K562 (cell line): Measurements from ENCODE around the gene MAD1L1. TPM values are rescaled to one million over a fixed set of nuclear protein-coding genes. Genes with fewer than 3 reads are reported as not detected.

Experiments used
- ATAC-seq: fragments of 200-7000 bp; cut with Tn5 transposase; 3 replicates; pipeline ENCODE4 v1.9.1; 2020; ENCODE audit warnings: moderate library complexity
- BruUV-seq: library from RNA; stranded (reverse); fragments of 400-500 nt; replicated peaks from 2 replicates; lab custom pipeline; 2021; lab: Mats Ljungman, UMichigan
- CTCF ChIA-PET: fragments of 300-600 bp; formaldehyde crosslinking; extraction: SDS; loops from one replicate; lab custom pipeline; 2021; ENCODE audit warnings: low intra/inter-chr PET ratio; lab: Yijun Ruan, JAX
- POLR2A ChIA-PET: fragments of 300-600, 350-650 bp; sonication (Branson Sonifier 250); formaldehyde crosslinking; extraction: SDS; loops from one replicate; lab custom pipeline; 2021; ENCODE audit warnings: antibody characterized with exemption, inconsistent platforms; lab: Yijun Ruan, JAX
- DNase-seq, 4 experiments: peaks; one replicate each; pipeline versions ENCODE4 v3.0.0 to v3.0.0-alpha.2; 2011 to 2018; ENCODE audit warnings: low spot score in 3 of 4, mixed read lengths in 3 of 4; ENCODE audit errors: extremely low read depth in 1 of 4
- FAIRE-seq: peaks from 2 replicates; lab custom pipeline; 2011; peaks lifted over from hg19 to GRCh38; lab: Jason Lieb, UNC
- H2AFZ ChIP-seq: 2 replicates; pipeline ENCODE4 v1.6.0; 2011; ENCODE audit warnings: low read depth, low read length, control low read depth, inconsistent platforms
- H3K27ac ChIP-seq: fragments of 200-600 bp; 3 replicates; pipeline ENCODE4 v1.8.0; 2011; ENCODE audit warnings: low read depth, mild to moderate bottlenecking, control low read depth, inconsistent platforms, low read length, moderate library complexity, mixed read lengths; ENCODE audit errors: extremely low read depth
- H3K27me3 ChIP-seq, 2 experiments: fragments of 300-600 bp in 1 of 2; 2 replicates in 1 of 2; 3 replicates in 1 of 2; pipeline versions ENCODE4 v1.6.0 to v1.8.0; 2011; ENCODE audit warnings: inconsistent platforms in 2 of 2, low read length in 2 of 2, mild to moderate bottlenecking in 1 of 2, mixed read lengths in 1 of 2, moderate library complexity in 1 of 2; ENCODE audit not compliant: control insufficient read depth in 2 of 2, insufficient read depth in 2 of 2
- H3K36me3 ChIP-seq: fragments of 300-600 bp; 3 replicates; pipeline ENCODE4 v1.8.0; 2011; ENCODE audit warnings: mild to moderate bottlenecking, low read length, inconsistent platforms; ENCODE audit not compliant: control insufficient read depth, insufficient read depth
- H3K4me1 ChIP-seq, 2 experiments: fragments of 200-600 bp in 1 of 2; replicated peaks in 1 of 2; 2 replicates in 1 of 2; 3 replicates in 1 of 2; pipeline versions ENCODE4 v1.5.1 to v1.8.0; 2011; ENCODE audit warnings: inconsistent platforms in 2 of 2, low read length in 2 of 2, mild to moderate bottlenecking in 1 of 2, mixed read lengths in 1 of 2, moderate library complexity in 1 of 2; ENCODE audit not compliant: control insufficient read depth in 2 of 2, insufficient read depth in 2 of 2
- H3K4me2 ChIP-seq: 2 replicates; pipeline ENCODE4 v1.6.1; 2011; ENCODE audit warnings: low read length, control low read depth, inconsistent platforms, mixed read lengths; ENCODE audit not compliant: insufficient read depth
- H3K4me3 ChIP-seq: fragments of 200-600 bp; sonication (generic), shearing (Covaris generic); 2 replicates; pipeline ENCODE4 v1.5.1; 2016; ENCODE audit warnings: control low read depth, inconsistent platforms
- H3K79me2 ChIP-seq: fragments of 200-600 bp; 3 replicates; pipeline ENCODE4 v1.8.0; 2011; ENCODE audit warnings: low read length, inconsistent platforms; ENCODE audit not compliant: control insufficient read depth, insufficient read depth
- H3K9ac ChIP-seq, 2 experiments: 2 replicates each; pipeline versions ENCODE4 v1.6.0 to v1.6.1; 2011; ENCODE audit warnings: low read depth in 2 of 2, low read length in 2 of 2, control low read depth in 1 of 2, inconsistent platforms in 1 of 2, mild to moderate bottlenecking in 1 of 2, mixed read lengths in 1 of 2; ENCODE audit not compliant: insufficient read depth in 1 of 2
- H3K9me1 ChIP-seq: one replicate; pipeline ENCODE4 v1.6.0; 2011; ENCODE audit warnings: inconsistent platforms, mild to moderate bottlenecking, low read length, moderate library complexity; ENCODE audit not compliant: control insufficient read depth, insufficient read depth
- H3K9me3 ChIP-seq: replicated peaks from 2 replicates; pipeline ENCODE4 v1.5.1; 2011; ENCODE audit warnings: low read depth, low read length, inconsistent platforms; ENCODE audit not compliant: control insufficient read depth, insufficient read depth
- H4K20me1 ChIP-seq: replicated peaks from 2 replicates; pipeline ENCODE4 v1.6.1; 2011; ENCODE audit warnings: low read length, inconsistent platforms, mixed read lengths; ENCODE audit not compliant: control insufficient read depth, insufficient read depth
- CEBPB ChIP-seq: fragments of 450-650 bp; IDR thresholded peaks from 2 replicates; pipeline ENCODE4 v1.6.1; 2016; ENCODE audit warnings: missing genetic modification characterization, missing compliant biosample characterization
- FOXP1 ChIP-seq: sonication (generic); formaldehyde crosslinking; IDR thresholded peaks from 2 replicates; pipeline ENCODE4 v1.8.0; 2022; ENCODE audit warnings: mild to moderate bottlenecking, missing genetic modification reagents
- GTF2F1 ChIP-seq: IDR thresholded peaks from 2 replicates; pipeline ENCODE4 v1.6.1; 2011; ENCODE audit warnings: low read depth, low read length, improper control_type of control experiment
- IRF2 ChIP-seq: sonication (generic); formaldehyde crosslinking; IDR thresholded peaks from 2 replicates; pipeline ENCODE4 v1.8.1; 2022; ENCODE audit warnings: mild to moderate bottlenecking, missing genetic modification reagents
- LEF1 ChIP-seq: fragments of 450-650 bp; IDR thresholded peaks from 2 replicates; pipeline ENCODE4 v1.6.1; 2016; ENCODE audit warnings: mild to moderate bottlenecking
- SUPT5H ChIP-seq: fragments of 450-650 bp; IDR thresholded peaks from 2 replicates; pipeline ENCODE4 v1.6.1; 2016
- TEAD2 ChIP-seq: fragments of 450-650 bp; IDR thresholded peaks from 2 replicates; pipeline ENCODE4 v1.6.1; 2016; ENCODE audit warnings: missing genetic modification characterization, control low read depth, missing compliant biosample characterization
- U2AF2 ChIP-seq: fragments of 200-400 bp; formaldehyde crosslinking; optimal IDR thresholded peaks from 2 replicates; pipeline ENCODE3; 2017; ENCODE audit warnings: low read depth, mild to moderate bottlenecking, low read length
- WGBS: fragments of 100-300 bp; shearing (Covaris generic); methylation state at CpG from one replicate; pipeline ENCODE4 v1.1.6; 2016; ENCODE audit warnings: low coverage, mixed read lengths; ENCODE audit not compliant: insufficient coverage; ENCODE audit errors: missing lambda C conversion rate; 5-methylcytosine and 5-hydroxymethylcytosine counted together
- in situ Hi-C: fragments of 300-500 bp; cut with MboI; formaldehyde crosslinking; loops from 4 replicates; pipeline ENCODE4 v1.15.0; 2018; ENCODE audit warnings: inconsistent platforms, mixed read lengths
- intact Hi-C: fragments of 100-400 bp; cut with micrococcal nuclease; formaldehyde crosslinking; loops from 2 replicates; pipeline ENCODE4 v1.14.2; 2022
- polyA plus RNA-seq, 8 experiments: library from polyadenylated mRNA; depleted of rRNA in 4 of 8; stranded (reverse) in 5 of 8; unstranded in 3 of 8; fragments of >200 nt; fragmentation: Nextera tagmentation in 2 of 8; fragmentation: Illumina TruSeq in 1 of 8; extraction: Ambion mirVana in 2 of 8; extraction: Trizol in 1 of 8; gene quantifications; 2 replicates each; pipeline versions ENCODE4 v1.2.1 to v1.2.3, GENCODE V29; 2011 to 2014; ENCODE audit warnings: inconsistent platforms in 1 of 8, missing spikeins in 1 of 8
- total RNA-seq, 7 experiments: library from RNA; depleted of rRNA in 6 of 7; stranded (reverse); fragments of >200 nt in 6 of 7; fragmentation: Illumina TruSeq in 2 of 7; extraction: Trizol in 2 of 7; gene quantifications; 2 replicates each; pipeline versions ENCODE4 v1.2.1 to v1.2.3, GENCODE V29; 2011 to 2021; ENCODE audit warnings: low replicate concordance in 1 of 7
- TF ChIP-seq, protein P1 (sequence below): sonication (generic); formaldehyde crosslinking; IDR thresholded peaks from 2 replicates; pipeline ENCODE4 v1.8.1; 2023; ENCODE audit warnings: mild to moderate bottlenecking, missing genetic modification reagents
- TF ChIP-seq, protein P2 (sequence below): sonication (generic); IDR thresholded peaks from 2 replicates; pipeline ENCODE4 v1.6.1; 2016

Gene MAD1L1
- total and polyA plus RNA-seq, 9 of the 15 experiments (the other 6 are each of a cell fraction or from before 2014, with no cell fraction given) = 1.7 to 89.7 (median 18.0) TPM

DNA sequence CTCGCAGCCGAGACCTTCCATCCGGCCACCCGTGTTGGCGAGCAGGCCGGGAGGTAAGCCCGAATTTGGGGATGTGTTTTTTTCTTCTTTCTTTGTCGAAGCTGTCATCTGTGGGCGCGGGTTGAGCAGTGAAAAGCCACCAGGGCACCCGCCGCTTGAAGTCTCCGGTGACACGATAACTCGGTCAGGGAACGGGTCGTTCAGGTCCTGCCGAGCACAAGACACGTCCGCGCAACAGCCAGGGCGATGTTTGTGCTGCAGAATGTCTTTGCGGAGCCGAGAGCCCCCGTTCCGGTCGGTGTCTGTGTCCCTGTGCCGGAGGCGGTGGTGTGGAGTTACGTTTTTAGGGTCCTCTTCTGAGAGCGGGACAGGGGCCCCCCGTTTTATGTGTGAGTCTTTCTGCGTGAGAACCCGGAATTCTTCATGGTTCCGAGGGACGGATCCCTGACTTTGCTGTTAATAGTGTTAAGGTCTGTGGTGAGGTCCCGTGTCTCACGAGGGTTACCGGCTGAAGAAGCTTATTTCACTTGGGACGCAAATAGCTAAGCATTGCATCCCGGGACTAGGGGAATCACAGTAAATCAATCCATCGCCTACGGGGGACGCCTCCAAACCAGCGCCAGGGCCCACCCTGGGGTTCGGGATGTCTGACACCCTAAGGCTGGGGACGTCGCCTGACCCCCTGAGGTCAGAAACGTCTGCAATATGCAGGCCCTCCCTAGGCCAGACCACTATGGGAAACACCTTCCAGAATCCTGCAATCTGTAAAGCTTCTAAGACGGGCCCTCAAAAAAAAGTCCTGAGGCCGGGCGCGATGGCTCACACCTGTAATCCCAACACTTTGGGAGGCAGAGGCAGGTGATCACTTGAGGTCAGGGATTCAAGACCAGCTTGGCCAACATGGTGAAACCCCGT lies 463.2 kb downstream of the MAD1L1 start:
- Histone ChIP-seq H3K4me2 (no peak overlapping the region), H2AFZ (no peak overlapping the region), H3K79me2 (no peaks in the 10 kb centered on the region), H3K9me3 (no peaks in the 10 kb centered on the region), H3K9ac (no peak overlapping the region), H3K27me3 (peaks cover 11 to 44% of the 10 kb centered on the region in 2 experiments), H3K36me3 (no peaks in the 10 kb centered on the region), H4K20me1 (no peaks in the 10 kb centered on the region), H3K9me1 (no peaks in the 10 kb centered on the region), H3K27ac (no peak overlapping the region), H3K4me1 (no peaks in the 10 kb centered on the region), H3K4me3 (no peak overlapping the region)
- no TSS peak for BruUV-seq
- ATAC-seq (no peak), FAIRE-seq (no peak), DNase-seq (no peak)
- intact Hi-C loops (no loop called here), in situ Hi-C loops (no loop called here)
- ChIA-PET POLR2A (interaction anchor here (0.7 kb wide), 1 partner anchor 112 kb away, joined by 4 read pairs; no protein-coding TSS in a partner anchor), CTCF (no interaction called here)
- WGBS = 28% methylated on average over 54 of the region's 54 CpGs
- TF ChIP-seq, protein P1, sequence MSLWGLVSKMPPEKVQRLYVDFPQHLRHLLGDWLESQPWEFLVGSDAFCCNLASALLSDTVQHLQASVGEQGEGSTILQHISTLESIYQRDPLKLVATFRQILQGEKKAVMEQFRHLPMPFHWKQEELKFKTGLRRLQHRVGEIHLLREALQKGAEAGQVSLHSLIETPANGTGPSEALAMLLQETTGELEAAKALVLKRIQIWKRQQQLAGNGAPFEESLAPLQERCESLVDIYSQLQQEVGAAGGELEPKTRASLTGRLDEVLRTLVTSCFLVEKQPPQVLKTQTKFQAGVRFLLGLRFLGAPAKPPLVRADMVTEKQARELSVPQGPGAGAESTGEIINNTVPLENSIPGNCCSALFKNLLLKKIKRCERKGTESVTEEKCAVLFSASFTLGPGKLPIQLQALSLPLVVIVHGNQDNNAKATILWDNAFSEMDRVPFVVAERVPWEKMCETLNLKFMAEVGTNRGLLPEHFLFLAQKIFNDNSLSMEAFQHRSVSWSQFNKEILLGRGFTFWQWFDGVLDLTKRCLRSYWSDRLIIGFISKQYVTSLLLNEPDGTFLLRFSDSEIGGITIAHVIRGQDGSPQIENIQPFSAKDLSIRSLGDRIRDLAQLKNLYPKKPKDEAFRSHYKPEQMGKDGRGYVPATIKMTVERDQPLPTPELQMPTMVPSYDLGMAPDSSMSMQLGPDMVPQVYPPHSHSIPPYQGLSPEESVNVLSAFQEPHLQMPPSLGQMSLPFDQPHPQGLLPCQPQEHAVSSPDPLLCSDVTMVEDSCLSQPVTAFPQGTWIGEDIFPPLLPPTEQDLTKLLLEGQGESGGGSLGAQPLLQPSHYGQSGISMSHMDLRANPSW (CRISPR knock-in tag) = no peak
- TF ChIP-seq FOXP1 (CRISPR knock-in tag) (no peak), GTF2F1 (no peak), SUPT5H (no peak), U2AF2 (no peak), TEAD2 (tag) (no peak), LEF1 (no peak), IRF2 (CRISPR knock-in tag) (no peak), CEBPB (tag) (no peak)
- TF ChIP-seq, protein P2, sequence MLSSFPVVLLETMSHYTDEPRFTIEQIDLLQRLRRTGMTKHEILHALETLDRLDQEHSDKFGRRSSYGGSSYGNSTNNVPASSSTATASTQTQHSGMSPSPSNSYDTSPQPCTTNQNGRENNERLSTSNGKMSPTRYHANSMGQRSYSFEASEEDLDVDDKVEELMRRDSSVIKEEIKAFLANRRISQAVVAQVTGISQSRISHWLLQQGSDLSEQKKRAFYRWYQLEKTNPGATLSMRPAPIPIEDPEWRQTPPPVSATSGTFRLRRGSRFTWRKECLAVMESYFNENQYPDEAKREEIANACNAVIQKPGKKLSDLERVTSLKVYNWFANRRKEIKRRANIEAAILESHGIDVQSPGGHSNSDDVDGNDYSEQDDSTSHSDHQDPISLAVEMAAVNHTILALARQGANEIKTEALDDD = no peak
